K562 (cell line): ENCODE measurements around the gene SOX12. TPM values are rescaled to one million over a fixed set of nuclear protein-coding genes. Genes with fewer than 3 reads are reported as not detected.

Source experiments
- CXXC5 ChIP-seq: fragments of 250-450 bp; sonication (Bioruptor Pico); IDR thresholded peaks from 2 replicates; pipeline ENCODE4 v1.8.0; 2022; ENCODE audit warnings: inconsistent platforms, mild to moderate bottlenecking, moderate library complexity
- EWSR1 ChIP-seq: fragments of 450-650 bp; IDR thresholded peaks from 2 replicates; pipeline ENCODE4 v1.6.1; 2018; ENCODE audit warnings: borderline replicate concordance, mild to moderate bottlenecking, low read depth, moderate library complexity; ENCODE audit not compliant: partially characterized antibody
- NFATC3 ChIP-seq: fragments of 450-650 bp; IDR thresholded peaks from 2 replicates; pipeline ENCODE4 v1.6.1; 2017; ENCODE audit warnings: mild to moderate bottlenecking
- NFRKB ChIP-seq: fragments of 450-650 bp; IDR thresholded peaks from 2 replicates; pipeline ENCODE4 v1.6.1; 2016; ENCODE audit warnings: low read depth
- PHF20 ChIP-seq: fragments of 450-650 bp; IDR thresholded peaks from 2 replicates; pipeline ENCODE4 v1.6.1; 2018; ENCODE audit not compliant: partially characterized antibody
- POLR2A ChIP-seq: fragments of 450-650 bp; conservative IDR thresholded peaks from 2 replicates; pipeline ENCODE4 v1.6.1; 2016
- SREBF2 ChIP-seq: sonication (generic); formaldehyde crosslinking; IDR thresholded peaks from 2 replicates; pipeline ENCODE4 v1.4.0; 2020; ENCODE audit warnings: mild to moderate bottlenecking, missing genetic modification reagents
- SRF ChIP-seq, 2 experiments: fragments of 250-450, 450-650 bp in 1 of 2; sonication (Bioruptor Pico) in 1 of 2; sonication (generic) in 1 of 2; formaldehyde crosslinking; IDR thresholded peaks; 2 replicates each; pipeline versions ENCODE4 v1.5.0 to v1.5.1; 2020 to 2022; ENCODE audit warnings: mild to moderate bottlenecking in 1 of 2, missing genetic modification reagents in 1 of 2
- TCF3 ChIP-seq: sonication (generic); formaldehyde crosslinking; IDR thresholded peaks from 2 replicates; pipeline ENCODE4 v1.4.0; 2020; ENCODE audit warnings: mild to moderate bottlenecking, missing genetic modification reagents
- TEAD4 ChIP-seq, 2 experiments: sonication (generic) in 1 of 2; formaldehyde crosslinking in 1 of 2; IDR thresholded peaks; 2 replicates each; pipeline versions ENCODE4 v1.6.1 to v1.8.0; 2012 to 2022; ENCODE audit warnings: borderline replicate concordance in 1 of 2, inconsistent platforms in 1 of 2, low read length in 1 of 2, mild to moderate bottlenecking in 1 of 2, missing genetic modification reagents in 1 of 2
- ZNF143 ChIP-seq: sonication (generic); formaldehyde crosslinking; IDR thresholded peaks from 2 replicates; pipeline ENCODE4 v1.9.0; 2022; ENCODE audit warnings: mild to moderate bottlenecking, missing genetic modification reagents
- ZNF174 ChIP-seq: fragments of 250-450 bp; sonication (Bioruptor Pico); IDR thresholded peaks from 2 replicates; pipeline ENCODE4 v1.4.0; 2020; ENCODE audit warnings: mild to moderate bottlenecking
- ZNF24 ChIP-seq: fragments of 450-650 bp; IDR thresholded peaks from 2 replicates; pipeline ENCODE4 v1.6.1; 2016
- ZNF695 ChIP-seq: fragments of 450-650 bp; formaldehyde crosslinking; IDR thresholded peaks from 2 replicates; pipeline ENCODE4 v1.4.0; 2020; ENCODE audit warnings: mild to moderate bottlenecking, moderate library complexity
- polyA plus RNA-seq, 8 experiments: library from polyadenylated mRNA; depleted of rRNA in 4 of 8; stranded (reverse) in 5 of 8; unstranded in 3 of 8; fragments of >200 nt; fragmentation: Nextera tagmentation in 2 of 8; fragmentation: Illumina TruSeq in 1 of 8; extraction: Ambion mirVana in 2 of 8; extraction: Trizol in 1 of 8; gene quantifications; 2 replicates each; pipeline versions ENCODE4 v1.2.1 to v1.2.3, GENCODE V29; 2011 to 2014; ENCODE audit warnings: inconsistent platforms in 1 of 8, missing spikeins in 1 of 8
- total RNA-seq, 7 experiments: library from RNA; depleted of rRNA in 6 of 7; stranded (reverse); fragments of >200 nt in 6 of 7; fragmentation: Illumina TruSeq in 2 of 7; extraction: Trizol in 2 of 7; gene quantifications; 2 replicates each; pipeline versions ENCODE4 v1.2.1 to v1.2.3, GENCODE V29; 2011 to 2021; ENCODE audit warnings: low replicate concordance in 1 of 7
- TF ChIP-seq, protein P1 (sequence below): fragments of 450-650 bp; conservative IDR thresholded peaks from 2 replicates; pipeline ENCODE4 v1.6.1; 2016; ENCODE audit warnings: missing genetic modification characterization, low read depth, mild to moderate bottlenecking, missing compliant biosample characterization, moderate library complexity
- TF ChIP-seq, protein P2 (sequence below), 2 experiments: fragments of 450-650 bp; formaldehyde crosslinking in 1 of 2; IDR thresholded peaks; 2 replicates each; pipeline versions ENCODE4 v1.4.0 to v1.6.1; 2014 to 2020; ENCODE audit warnings: mild to moderate bottlenecking in 2 of 2, borderline replicate concordance in 1 of 2, low read depth in 1 of 2
- TF ChIP-seq, protein P3 (sequence below): fragments of 250-450 bp; sonication (Bioruptor Pico); IDR thresholded peaks from 2 replicates; pipeline ENCODE4 v1.5.0; 2022; ENCODE audit warnings: mild to moderate bottlenecking

SOX12 gene
- total and polyA plus RNA-seq, 9 of the 15 experiments (the other 6 are each of a cell fraction or from before 2014, with no cell fraction given), result 0.42 to 26.3 (median 2.6) TPM

DNA sequence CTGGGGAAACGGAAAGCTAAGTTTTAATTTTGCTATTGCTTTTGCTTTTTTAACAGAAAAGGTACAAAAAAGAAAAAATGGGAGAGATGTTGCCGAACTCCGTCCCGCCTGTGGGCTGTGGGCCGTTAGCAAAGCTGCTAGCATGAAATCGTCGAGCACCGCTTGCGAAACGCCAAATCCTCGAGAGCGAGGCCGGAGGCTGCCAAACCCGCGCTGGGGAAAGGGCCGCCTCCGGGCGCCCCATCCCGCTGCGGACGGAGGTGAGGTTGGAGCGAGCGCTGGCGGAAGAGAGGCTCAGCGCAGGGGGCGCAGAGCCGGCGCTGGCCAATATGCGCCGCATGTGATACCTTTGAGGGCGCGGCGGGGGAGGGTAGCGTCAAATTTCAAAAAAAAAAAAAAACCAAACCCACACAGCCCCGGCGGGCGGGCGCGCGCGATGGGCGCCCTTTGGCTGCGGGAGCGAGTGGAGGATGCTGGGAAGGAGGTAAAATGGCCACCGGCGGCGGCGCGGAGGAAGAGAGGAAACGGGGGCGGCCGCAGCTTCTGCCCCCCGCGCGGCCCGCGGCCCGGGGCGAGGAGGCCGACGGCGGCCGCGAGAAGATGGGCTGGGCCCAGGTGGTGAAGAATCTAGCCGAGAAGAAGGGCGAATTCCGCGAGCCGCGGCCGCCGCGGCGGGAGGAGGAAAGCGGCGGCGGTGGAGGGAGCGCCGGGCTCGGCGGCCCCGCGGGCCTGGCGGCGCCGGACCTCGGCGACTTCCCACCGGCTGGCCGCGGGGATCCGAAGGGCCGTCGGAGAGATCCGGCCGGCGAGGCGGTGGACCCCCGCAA is 28.0 kb upstream of the SOX12 start, which contains the start of gene ZCCHC3 (continued):
- no peak for TF ChIP-seq EWSR1
- TF ChIP-seq ZNF24, result 0 out of 2 replicates have a peak, but pooled peaks have one; percentile 33
- TF ChIP-seq TEAD4 (IDR thresholded peaks at IDR 0.05; ENCODE audit: low read length), result peak; percentile 47; the same call in 1 of the 2 replicates
- no peak for TF ChIP-seq TEAD4 (CRISPR knock-in tag; IDR thresholded peaks at IDR 0.05; ENCODE audit: borderline replicate concordance)
- TF ChIP-seq, protein P1, sequence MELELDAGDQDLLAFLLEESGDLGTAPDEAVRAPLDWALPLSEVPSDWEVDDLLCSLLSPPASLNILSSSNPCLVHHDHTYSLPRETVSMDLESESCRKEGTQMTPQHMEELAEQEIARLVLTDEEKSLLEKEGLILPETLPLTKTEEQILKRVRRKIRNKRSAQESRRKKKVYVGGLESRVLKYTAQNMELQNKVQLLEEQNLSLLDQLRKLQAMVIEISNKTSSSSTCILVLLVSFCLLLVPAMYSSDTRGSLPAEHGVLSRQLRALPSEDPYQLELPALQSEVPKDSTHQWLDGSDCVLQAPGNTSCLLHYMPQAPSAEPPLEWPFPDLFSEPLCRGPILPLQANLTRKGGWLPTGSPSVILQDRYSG (tag), result no peak
- TF ChIP-seq NFATC3, result no peak
- TF ChIP-seq ZNF174 (CRISPR knock-in tag), result no peak
- TF ChIP-seq SRF (CRISPR knock-in tag; IDR thresholded peaks at IDR 0.05), result no peak
- TF ChIP-seq, protein P2, sequence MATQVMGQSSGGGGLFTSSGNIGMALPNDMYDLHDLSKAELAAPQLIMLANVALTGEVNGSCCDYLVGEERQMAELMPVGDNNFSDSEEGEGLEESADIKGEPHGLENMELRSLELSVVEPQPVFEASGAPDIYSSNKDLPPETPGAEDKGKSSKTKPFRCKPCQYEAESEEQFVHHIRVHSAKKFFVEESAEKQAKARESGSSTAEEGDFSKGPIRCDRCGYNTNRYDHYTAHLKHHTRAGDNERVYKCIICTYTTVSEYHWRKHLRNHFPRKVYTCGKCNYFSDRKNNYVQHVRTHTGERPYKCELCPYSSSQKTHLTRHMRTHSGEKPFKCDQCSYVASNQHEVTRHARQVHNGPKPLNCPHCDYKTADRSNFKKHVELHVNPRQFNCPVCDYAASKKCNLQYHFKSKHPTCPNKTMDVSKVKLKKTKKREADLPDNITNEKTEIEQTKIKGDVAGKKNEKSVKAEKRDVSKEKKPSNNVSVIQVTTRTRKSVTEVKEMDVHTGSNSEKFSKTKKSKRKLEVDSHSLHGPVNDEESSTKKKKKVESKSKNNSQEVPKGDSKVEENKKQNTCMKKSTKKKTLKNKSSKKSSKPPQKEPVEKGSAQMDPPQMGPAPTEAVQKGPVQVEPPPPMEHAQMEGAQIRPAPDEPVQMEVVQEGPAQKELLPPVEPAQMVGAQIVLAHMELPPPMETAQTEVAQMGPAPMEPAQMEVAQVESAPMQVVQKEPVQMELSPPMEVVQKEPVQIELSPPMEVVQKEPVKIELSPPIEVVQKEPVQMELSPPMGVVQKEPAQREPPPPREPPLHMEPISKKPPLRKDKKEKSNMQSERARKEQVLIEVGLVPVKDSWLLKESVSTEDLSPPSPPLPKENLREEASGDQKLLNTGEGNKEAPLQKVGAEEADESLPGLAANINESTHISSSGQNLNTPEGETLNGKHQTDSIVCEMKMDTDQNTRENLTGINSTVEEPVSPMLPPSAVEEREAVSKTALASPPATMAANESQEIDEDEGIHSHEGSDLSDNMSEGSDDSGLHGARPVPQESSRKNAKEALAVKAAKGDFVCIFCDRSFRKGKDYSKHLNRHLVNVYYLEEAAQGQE (IDR thresholded peaks at IDR 0.05; ENCODE audit: borderline replicate concordance), result peak; percentile 34; the same call in 1 of the 2 replicates
- TF ChIP-seq, protein P2 (CRISPR knock-in tag; IDR thresholded peaks at IDR 0.05; ENCODE audit: low read depth), result no peak
- TF ChIP-seq POLR2A, result peak; percentile 67
- peak; percentile 41 for TF ChIP-seq PHF20
- TF ChIP-seq CXXC5 (CRISPR knock-in tag), result peak; percentile 96
- no peak for TF ChIP-seq SREBF2
- TF ChIP-seq, protein P3, sequence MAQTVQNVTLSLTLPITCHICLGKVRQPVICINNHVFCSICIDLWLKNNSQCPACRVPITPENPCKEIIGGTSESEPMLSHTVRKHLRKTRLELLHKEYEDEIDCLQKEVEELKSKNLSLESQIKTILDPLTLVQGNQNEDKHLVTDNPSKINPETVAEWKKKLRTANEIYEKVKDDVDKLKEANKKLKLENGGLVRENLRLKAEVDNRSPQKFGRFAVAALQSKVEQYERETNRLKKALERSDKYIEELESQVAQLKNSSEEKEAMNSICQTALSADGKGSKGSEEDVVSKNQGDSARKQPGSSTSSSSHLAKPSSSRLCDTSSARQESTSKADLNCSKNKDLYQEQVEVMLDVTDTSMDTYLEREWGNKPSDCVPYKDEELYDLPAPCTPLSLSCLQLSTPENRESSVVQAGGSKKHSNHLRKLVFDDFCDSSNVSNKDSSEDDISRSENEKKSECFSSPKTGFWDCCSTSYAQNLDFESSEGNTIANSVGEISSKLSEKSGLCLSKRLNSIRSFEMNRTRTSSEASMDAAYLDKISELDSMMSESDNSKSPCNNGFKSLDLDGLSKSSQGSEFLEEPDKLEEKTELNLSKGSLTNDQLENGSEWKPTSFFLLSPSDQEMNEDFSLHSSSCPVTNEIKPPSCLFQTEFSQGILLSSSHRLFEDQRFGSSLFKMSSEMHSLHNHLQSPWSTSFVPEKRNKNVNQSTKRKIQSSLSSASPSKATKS (CRISPR knock-in tag), result no peak
- no peak for TF ChIP-seq ZNF695 (CRISPR knock-in tag)
- TF ChIP-seq TCF3, result no peak
- TF ChIP-seq NFRKB, result peak; percentile 86
- TF ChIP-seq ZNF143 (CRISPR knock-in tag), result peak; percentile 77
